GM19324 (cell line): Measurements from ENCODE around the gene PMAIP1.

Experiments
- ATAC-seq: cut with Tn5 transposase; IDR thresholded peaks from one replicate; pipeline ENCODE4 v1.9.1; 2021; ENCODE audit warnings: mild to moderate bottlenecking, moderate library complexity; ENCODE audit not compliant: unreplicated experiment, low FRiP score

The PMAIP1 gene

DNA sequence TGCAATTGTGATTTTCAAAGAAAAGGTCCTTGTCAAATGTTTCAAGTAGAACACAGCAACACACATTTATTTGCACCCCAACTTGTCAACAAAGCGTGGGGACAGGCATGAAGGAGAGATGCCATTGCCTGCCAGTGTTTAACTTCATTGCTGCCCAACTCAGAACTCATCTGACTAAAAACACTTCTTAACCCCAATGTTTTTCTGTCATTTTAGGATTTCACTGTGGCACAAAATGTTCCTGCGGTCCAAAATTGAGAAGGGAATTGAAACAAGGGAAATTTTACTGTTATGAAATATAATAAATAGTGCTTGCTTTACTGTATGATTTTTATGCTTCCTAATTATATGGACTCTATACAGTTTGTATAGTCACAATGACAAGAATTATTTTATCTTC, 45.7 kb downstream of the PMAIP1 start:
- ATAC-seq, result no peak

DNA sequence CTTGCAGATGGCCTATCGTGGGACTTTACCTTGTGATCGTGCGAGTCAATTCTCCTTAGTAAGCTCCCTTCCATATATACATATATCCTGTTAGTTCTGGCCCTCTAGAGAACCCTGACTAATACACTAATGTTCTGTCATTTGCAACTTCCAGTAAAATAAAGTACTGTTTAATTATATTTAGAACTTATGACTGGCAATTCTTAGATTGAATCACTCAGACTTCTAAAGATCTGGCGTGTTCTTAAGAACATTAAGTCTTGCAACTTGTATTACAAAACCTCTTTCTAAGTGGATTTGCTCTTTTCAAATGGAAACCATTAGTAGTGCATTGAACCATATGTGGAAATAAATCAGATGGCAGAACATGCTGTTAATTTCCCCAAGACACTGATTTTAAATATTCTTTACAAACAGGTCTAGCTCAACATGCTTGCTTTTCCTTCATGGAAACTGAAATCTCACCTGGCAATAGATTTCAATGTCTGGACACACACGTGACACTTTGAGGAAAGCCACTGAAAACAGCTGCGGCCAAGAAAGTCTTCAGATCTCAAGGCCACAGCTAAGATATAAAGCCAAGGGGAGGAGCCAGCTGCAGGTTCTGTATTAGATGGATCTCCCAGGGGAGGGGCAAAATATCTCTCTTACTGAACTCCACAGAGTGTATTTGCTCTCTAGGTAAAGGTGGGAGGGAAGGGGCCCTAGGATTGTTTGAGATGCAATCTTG, 50.6 kb downstream of the PMAIP1 start:
- peak; percentile 72 for ATAC-seq

DNA sequence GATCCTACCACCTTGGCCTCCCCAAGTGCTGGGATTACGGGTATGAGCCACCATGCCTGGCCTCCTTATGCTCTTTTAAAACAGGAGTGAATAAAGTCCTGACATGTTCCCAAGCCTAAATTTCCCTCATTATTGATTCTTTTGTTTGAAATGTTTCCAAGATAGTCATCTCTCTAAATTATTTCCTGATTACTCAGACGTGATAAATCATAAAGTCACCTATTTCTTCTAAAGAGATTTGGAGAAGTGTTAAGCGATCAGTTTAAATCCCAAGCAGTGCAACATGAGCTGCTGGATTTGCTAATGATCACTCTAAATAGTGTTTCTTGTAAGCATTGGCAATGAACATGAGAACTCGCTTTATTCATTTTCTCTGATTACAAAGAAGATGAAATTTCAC, 51.8 kb downstream of the PMAIP1 start:
- ATAC-seq, result no peak

DNA sequence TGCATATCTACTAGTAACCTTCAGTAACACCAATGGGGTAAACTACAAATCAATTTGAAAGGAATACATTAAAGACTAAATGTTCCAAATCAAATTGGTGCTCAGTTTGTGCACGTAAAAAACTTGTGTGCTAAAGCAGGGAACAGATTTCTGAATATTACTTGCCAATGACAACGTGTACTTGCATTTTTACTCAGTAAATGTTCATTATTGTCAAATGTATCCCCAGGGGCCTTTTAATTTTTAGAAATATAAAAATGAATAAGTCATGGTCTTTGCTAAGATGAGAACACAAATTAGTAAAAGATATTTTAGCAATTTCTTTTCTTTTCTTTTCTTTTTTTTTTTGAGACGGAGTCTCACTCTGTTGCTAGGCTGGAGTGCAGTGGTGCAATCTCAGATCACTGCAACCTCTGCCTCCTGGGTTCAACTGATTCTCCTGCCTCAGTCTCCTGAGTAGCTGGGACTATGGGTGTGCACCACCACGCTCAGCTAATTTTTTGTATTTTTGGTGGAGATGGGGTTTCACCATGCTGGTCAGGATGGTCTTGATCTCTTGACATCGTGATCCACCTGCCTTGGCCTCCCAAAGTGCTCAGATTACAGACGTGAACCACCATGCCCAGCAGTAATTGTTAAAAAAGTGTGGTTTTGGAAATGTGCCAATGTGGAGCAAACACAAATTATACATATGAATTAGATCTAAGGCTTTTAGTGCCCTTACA, 52.6 kb downstream of the PMAIP1 start:
- ATAC-seq, result no peak
